Measurements from ENCODE around the gene POLA1.
A peak's percentile ranks its signal among the peaks of the same experiment; 100 is the strongest.

POLA1 gene

GRCh38 chrX:24988314-24988713 is 294.6 kb downstream of the POLA1 start:
- H3K27ac ChIP-seq (ENCODE audit: low read depth, low read length): no peak overlapping the region
- H3K9me3 ChIP-seq (ENCODE audit: control insufficient read depth in 1 of 2, low read length in 2 of 2): no peaks in the 10 kb centered on the region
- no peak overlapping the region for H3K9ac ChIP-seq (ENCODE audit: low read depth in 1 of 2, low read length in 2 of 2)
- no peak overlapping the region for H3K4me3 ChIP-seq (ENCODE audit: low read depth in 1 of 2, low read length in 2 of 2)
- H3K4me1 ChIP-seq (ENCODE audit: control insufficient read depth in 1 of 2, insufficient read depth in 2 of 2, low read length in 2 of 2): no peaks in the 10 kb centered on the region
- peaks cover 0 to 4% of the 10 kb centered on the region in 2 donors for H3K36me3 ChIP-seq (ENCODE audit: control insufficient read depth in 1 of 2, insufficient read depth in 2 of 2, low read length in 2 of 2)
- no peaks in the 10 kb centered on the region for H3K27me3 ChIP-seq (ENCODE audit: control insufficient read depth in 1 of 2, insufficient read depth in 2 of 2, low read length in 2 of 2)

- H3K4me1 ChIP-seq (ENCODE audit: control insufficient read depth in 1 of 2, insufficient read depth in 2 of 2, low read length in 2 of 2): no peaks in the 10 kb centered on the region
- H3K4me3 ChIP-seq (ENCODE audit: low read depth in 1 of 2, low read length in 2 of 2): no peak overlapping the region
- peaks cover 0 to 4% of the 10 kb centered on the region in 2 donors for H3K36me3 ChIP-seq (ENCODE audit: control insufficient read depth in 1 of 2, insufficient read depth in 2 of 2, low read length in 2 of 2)
- H3K27me3 ChIP-seq (ENCODE audit: control insufficient read depth in 1 of 2, insufficient read depth in 2 of 2, low read length in 2 of 2): no peaks in the 10 kb centered on the region
- H3K27ac ChIP-seq (ENCODE audit: low read depth, low read length): no peak overlapping the region
- no peaks in the 10 kb centered on the region for H3K9me3 ChIP-seq (ENCODE audit: control insufficient read depth in 1 of 2, low read length in 2 of 2)
- H3K9ac ChIP-seq (ENCODE audit: low read depth in 1 of 2, low read length in 2 of 2): no peak overlapping the region
These were observed 296.8 kb downstream of the POLA1 start for GRCh38 chrX:24990535-24990934.

GRCh38 chrX:24993879-24994278 is 300.2 kb downstream of the POLA1 start:
- H3K9ac ChIP-seq (ENCODE audit: low read depth in 1 of 2, low read length in 2 of 2): no peak overlapping the region
- no peaks in the 10 kb centered on the region for H3K9me3 ChIP-seq (ENCODE audit: control insufficient read depth in 1 of 2, low read length in 2 of 2)
- H3K27ac ChIP-seq (ENCODE audit: low read depth, low read length): no peak overlapping the region
- no peaks in the 10 kb centered on the region for H3K4me1 ChIP-seq (ENCODE audit: control insufficient read depth in 1 of 2, insufficient read depth in 2 of 2, low read length in 2 of 2)
- no peaks in the 10 kb centered on the region for H3K36me3 ChIP-seq (ENCODE audit: control insufficient read depth in 1 of 2, insufficient read depth in 2 of 2, low read length in 2 of 2)
- H3K27me3 ChIP-seq (ENCODE audit: control insufficient read depth in 1 of 2, insufficient read depth in 2 of 2, low read length in 2 of 2): no peaks in the 10 kb centered on the region
- no peak overlapping the region for H3K4me3 ChIP-seq (ENCODE audit: low read depth in 1 of 2, low read length in 2 of 2)

GRCh38 chrX:24996096-24996709 is 302.5 kb downstream of the POLA1 start:
- Histone ChIP-seq H3K9ac (ENCODE audit: low read depth in 1 of 2, low read length in 2 of 2) (no peak overlapping the region), H3K4me1 (ENCODE audit: control insufficient read depth in 1 of 2, insufficient read depth in 2 of 2, low read length in 2 of 2) (no peaks in the 10 kb centered on the region), H3K27me3 (ENCODE audit: control insufficient read depth in 1 of 2, insufficient read depth in 2 of 2, low read length in 2 of 2) (no peaks in the 10 kb centered on the region), H3K27ac (ENCODE audit: low read depth, low read length) (no peak overlapping the region), H3K4me3 (ENCODE audit: low read depth in 1 of 2, low read length in 2 of 2) (no peak overlapping the region), H3K36me3 (ENCODE audit: control insufficient read depth in 1 of 2, insufficient read depth in 2 of 2, low read length in 2 of 2) (no peaks in the 10 kb centered on the region), H3K9me3 (ENCODE audit: control insufficient read depth in 1 of 2, low read length in 2 of 2) (no peaks in the 10 kb centered on the region)

- peaks cover 2 to 11% of the 10 kb centered on the region in 2 donors for H3K27me3 ChIP-seq (ENCODE audit: control insufficient read depth in 1 of 2, insufficient read depth in 2 of 2, low read length in 2 of 2)
- H3K36me3 ChIP-seq (ENCODE audit: control insufficient read depth in 1 of 2, insufficient read depth in 2 of 2, low read length in 2 of 2): no peaks in the 10 kb centered on the region
- H3K27ac ChIP-seq (ENCODE audit: low read depth, low read length): no peak overlapping the region
These were observed 305.8 kb downstream of the POLA1 start for GRCh38 chrX:24999511-24999910.

GRCh38 chrX:25001808-25002660 is 308.3 kb downstream of the POLA1 start:
- Histone ChIP-seq H3K36me3 (ENCODE audit: control insufficient read depth in 1 of 2, insufficient read depth in 2 of 2, low read length in 2 of 2) (no peaks in the 10 kb centered on the region), H3K27ac (ENCODE audit: low read depth, low read length) (no peak overlapping the region), H3K9me3 (ENCODE audit: control insufficient read depth in 1 of 2, low read length in 2 of 2) (no peaks in the 10 kb centered on the region), H3K4me1 (ENCODE audit: control insufficient read depth in 1 of 2, insufficient read depth in 2 of 2, low read length in 2 of 2) (no peaks in the 10 kb centered on the region), H3K4me3 (ENCODE audit: low read depth in 1 of 2, low read length in 2 of 2) (no peak overlapping the region), H3K27me3 (ENCODE audit: control insufficient read depth in 1 of 2, insufficient read depth in 2 of 2, low read length in 2 of 2) (peaks cover 11 to 29% of the 10 kb centered on the region in 2 donors), H3K9ac (ENCODE audit: low read depth in 1 of 2, low read length in 2 of 2) (no peak overlapping the region)

More at GRCh38 chrX:24999511-24999910, 305.8 kb downstream of the POLA1 start:
- Histone ChIP-seq H3K4me3 (ENCODE audit: low read depth in 1 of 2, low read length in 2 of 2) (no peak overlapping the region), H3K9ac (ENCODE audit: low read depth in 1 of 2, low read length in 2 of 2) (no peak overlapping the region), H3K4me1 (ENCODE audit: control insufficient read depth in 1 of 2, insufficient read depth in 2 of 2, low read length in 2 of 2) (no peaks in the 10 kb centered on the region), H3K9me3 (ENCODE audit: control insufficient read depth in 1 of 2, low read length in 2 of 2) (no peaks in the 10 kb centered on the region)

- Histone ChIP-seq H3K4me3 (ENCODE audit: low read depth in 1 of 2, low read length in 2 of 2) (peak overlapping the region; percentile 52 to 61), H3K27ac (ENCODE audit: low read depth, low read length) (no peak overlapping the region), H3K9me3 (ENCODE audit: control insufficient read depth in 1 of 2, low read length in 2 of 2) (no peaks in the 10 kb centered on the region), H3K27me3 (ENCODE audit: control insufficient read depth in 1 of 2, insufficient read depth in 2 of 2, low read length in 2 of 2) (peaks cover 13 to 34% of the 10 kb centered on the region in 2 donors), H3K9ac (ENCODE audit: low read depth in 1 of 2, low read length in 2 of 2) (no peak overlapping the region), H3K4me1 (ENCODE audit: control insufficient read depth in 1 of 2, insufficient read depth in 2 of 2, low read length in 2 of 2) (no peaks in the 10 kb centered on the region), H3K36me3 (ENCODE audit: control insufficient read depth in 1 of 2, insufficient read depth in 2 of 2, low read length in 2 of 2) (no peaks in the 10 kb centered on the region)
These were observed 308.9 kb downstream of the POLA1 start for GRCh38 chrX:25002661-25003020.

GRCh38 chrX:25003066-25003849 is 309.5 kb downstream of the POLA1 start:
- Histone ChIP-seq H3K36me3 (ENCODE audit: control insufficient read depth in 1 of 2, insufficient read depth in 2 of 2, low read length in 2 of 2) (no peaks in the 10 kb centered on the region), H3K27ac (ENCODE audit: low read depth, low read length) (no peak overlapping the region), H3K4me3 (ENCODE audit: low read depth in 1 of 2, low read length in 2 of 2) (peak overlapping the region; percentile 52 to 61), H3K4me1 (ENCODE audit: control insufficient read depth in 1 of 2, insufficient read depth in 2 of 2, low read length in 2 of 2) (no peaks in the 10 kb centered on the region), H3K9ac (ENCODE audit: low read depth in 1 of 2, low read length in 2 of 2) (no peak overlapping the region), H3K27me3 (ENCODE audit: control insufficient read depth in 1 of 2, insufficient read depth in 2 of 2, low read length in 2 of 2) (peaks cover 19 to 40% of the 10 kb centered on the region in 2 donors), H3K9me3 (ENCODE audit: control insufficient read depth in 1 of 2, low read length in 2 of 2) (no peaks in the 10 kb centered on the region)

- Histone ChIP-seq H3K9ac (ENCODE audit: low read depth in 1 of 2, low read length in 2 of 2) (no peak overlapping the region), H3K27me3 (ENCODE audit: control insufficient read depth in 1 of 2, insufficient read depth in 2 of 2, low read length in 2 of 2) (peaks cover 21 to 46% of the 10 kb centered on the region in 2 donors), H3K9me3 (ENCODE audit: control insufficient read depth in 1 of 2, low read length in 2 of 2) (no peaks in the 10 kb centered on the region), H3K27ac (ENCODE audit: low read depth, low read length) (no peak overlapping the region), H3K4me3 (ENCODE audit: low read depth in 1 of 2, low read length in 2 of 2) (no peak overlapping the region), H3K36me3 (ENCODE audit: control insufficient read depth in 1 of 2, insufficient read depth in 2 of 2, low read length in 2 of 2) (no peaks in the 10 kb centered on the region), H3K4me1 (ENCODE audit: control insufficient read depth in 1 of 2, insufficient read depth in 2 of 2, low read length in 2 of 2) (no peaks in the 10 kb centered on the region)
These were observed 310.3 kb downstream of the POLA1 start for GRCh38 chrX:25004040-25004439.

Measured in duodenal mucosa (tissue), 2 donors.